Duodenal mucosa (tissue), 2 donors: ENCODE results near the gene DNAJC5G.

Source experiments
- H3K27ac ChIP-seq: one replicate; pipeline ENCODE4 v1.7.0; 2013; ENCODE audit warnings: low read depth, low read length
- H3K27me3 ChIP-seq, 2 donors: one replicate each; pipeline ENCODE4 v1.7.0; 2013; ENCODE audit warnings: low read length in 2 of 2, control low read depth in 1 of 2; ENCODE audit not compliant: insufficient read depth in 2 of 2, control insufficient read depth in 1 of 2
- H3K36me3 ChIP-seq, 2 donors: one replicate each; pipeline ENCODE4 v1.7.0; 2013; ENCODE audit warnings: low read length in 2 of 2, control low read depth in 1 of 2; ENCODE audit not compliant: insufficient read depth in 2 of 2, control insufficient read depth in 1 of 2
- H3K4me1 ChIP-seq, 2 donors: one replicate each; pipeline ENCODE4 v1.7.0; 2013; ENCODE audit warnings: low read length in 2 of 2, control low read depth in 1 of 2; ENCODE audit not compliant: insufficient read depth in 2 of 2, control insufficient read depth in 1 of 2
- H3K4me3 ChIP-seq, 2 donors: one replicate each; pipeline ENCODE4 v1.7.0; 2013; ENCODE audit warnings: low read length in 2 of 2, low read depth in 1 of 2
- H3K9ac ChIP-seq, 2 donors: one replicate each; pipeline ENCODE4 v1.7.0; 2013; ENCODE audit warnings: low read length in 2 of 2, low read depth in 1 of 2
- H3K9me3 ChIP-seq, 2 donors: one replicate each; pipeline ENCODE4 v1.7.0; 2013; ENCODE audit warnings: low read length in 2 of 2, control low read depth in 1 of 2; ENCODE audit not compliant: control insufficient read depth in 1 of 2

DNAJC5G gene

GRCh38 chr2:27280826-27281225 is 5.6 kb downstream of the DNAJC5G start:
- no peak overlapping the region for H3K4me3 ChIP-seq
- H3K9ac ChIP-seq, result no peak overlapping the region
- no peaks in the 10 kb centered on the region for H3K4me1 ChIP-seq
- H3K27ac ChIP-seq, result no peak overlapping the region
- peaks cover 26 to 29% of the 10 kb centered on the region in 2 donors for H3K27me3 ChIP-seq
- no peaks in the 10 kb centered on the region for H3K9me3 ChIP-seq
- no peaks in the 10 kb centered on the region for H3K36me3 ChIP-seq

- H3K4me3 ChIP-seq, result no peak overlapping the region
- no peaks in the 10 kb centered on the region for H3K4me1 ChIP-seq
- no peaks in the 10 kb centered on the region for H3K9me3 ChIP-seq
- H3K36me3 ChIP-seq, result no peaks in the 10 kb centered on the region
- H3K27ac ChIP-seq, result no peak overlapping the region
- peaks cover 26 to 29% of the 10 kb centered on the region in 2 donors for H3K27me3 ChIP-seq
- no peak overlapping the region for H3K9ac ChIP-seq
Observed at GRCh38 chr2:27281442-27281841, 6.2 kb downstream of the DNAJC5G start.

GRCh38 chr2:27281855-27282559 is 6.8 kb downstream of the DNAJC5G start, which contains the start of gene TRIM54:
Gene TRIM54 (plus strand): TSS chr2:27282429. CDS start chr2:27282732, 303 bp downstream.
- no peak within 1 kb of the TSS for H3K27ac ChIP-seq

GRCh38 chr2:27282892-27283291 is 7.7 kb downstream of the DNAJC5G start:
- Histone ChIP-seq H3K27me3 (peaks cover 25 to 26% of the 10 kb centered on the region in 2 donors), H3K36me3 (no peaks in the 10 kb centered on the region), H3K9me3 (no peaks in the 10 kb centered on the region), H3K27ac (no peak overlapping the region), H3K4me3 (no peak overlapping the region), H3K4me1 (no peaks in the 10 kb centered on the region), H3K9ac (no peak overlapping the region)

More at GRCh38 chr2:27281855-27282559, 6.8 kb downstream of the DNAJC5G start, which contains the start of gene TRIM54:
- Histone ChIP-seq H3K4me3 (no peak within 1 kb of the TSS), H3K27me3 (peaks cover 26 to 29% of the 10 kb centered on the region in 2 donors), H3K36me3 (no peaks in the 10 kb centered on the region), H3K9me3 (no peaks in the 10 kb centered on the region), H3K9ac (no peak within 1 kb of the TSS), H3K4me1 (no peaks in the 10 kb centered on the region)

- H3K9ac ChIP-seq, result no peak overlapping the region
- no peak overlapping the region for H3K27ac ChIP-seq
- H3K9me3 ChIP-seq, result no peaks in the 10 kb centered on the region
- H3K4me1 ChIP-seq, result no peaks in the 10 kb centered on the region
- H3K4me3 ChIP-seq, result no peak overlapping the region
- peaks cover 25 to 26% of the 10 kb centered on the region in 2 donors for H3K27me3 ChIP-seq
- no peaks in the 10 kb centered on the region for H3K36me3 ChIP-seq
Observed at GRCh38 chr2:27284996-27285395, 9.8 kb downstream of the DNAJC5G start.

- H3K36me3 ChIP-seq, result no peaks in the 10 kb centered on the region
- no peaks in the 10 kb centered on the region for H3K4me1 ChIP-seq
- no peak overlapping the region for H3K9ac ChIP-seq
- H3K27me3 ChIP-seq, result peaks cover 24 to 26% of the 10 kb centered on the region in 2 donors
- no peaks in the 10 kb centered on the region for H3K9me3 ChIP-seq
- H3K4me3 ChIP-seq, result no peak overlapping the region
- H3K27ac ChIP-seq, result no peak overlapping the region
Observed at GRCh38 chr2:27285481-27285880, 10.2 kb downstream of the DNAJC5G start.

GRCh38 chr2:27288610-27289009 is 13.4 kb downstream of the DNAJC5G start:
- H3K9me3 ChIP-seq, result no peaks in the 10 kb centered on the region
- no peak overlapping the region for H3K4me3 ChIP-seq
- H3K4me1 ChIP-seq, result no peaks in the 10 kb centered on the region
- H3K27me3 ChIP-seq, result peaks cover 8 to 16% of the 10 kb centered on the region in 2 donors
- H3K9ac ChIP-seq, result no peak overlapping the region
- no peaks in the 10 kb centered on the region for H3K36me3 ChIP-seq
- no peak overlapping the region for H3K27ac ChIP-seq

GRCh38 chr2:27290549-27290948 is 15.3 kb downstream of the DNAJC5G start:
- Histone ChIP-seq H3K27me3 (peaks cover 5 to 6% of the 10 kb centered on the region in 2 donors), H3K9ac (no peak overlapping the region), H3K4me3 (no peak overlapping the region), H3K36me3 (no peaks in the 10 kb centered on the region), H3K9me3 (no peaks in the 10 kb centered on the region), H3K4me1 (no peaks in the 10 kb centered on the region), H3K27ac (no peak overlapping the region)

- Histone ChIP-seq H3K9me3 (no peaks in the 10 kb centered on the region), H3K36me3 (no peaks in the 10 kb centered on the region), H3K4me1 (no peaks in the 10 kb centered on the region), H3K27me3 (peaks cover 5 to 8% of the 10 kb centered on the region in 2 donors), H3K4me3 (no peak overlapping the region), H3K27ac (no peak overlapping the region), H3K9ac (no peak overlapping the region)
Observed at GRCh38 chr2:27291865-27292264, 16.6 kb downstream of the DNAJC5G start.

GRCh38 chr2:27294928-27295327 is 19.7 kb downstream of the DNAJC5G start:
- peaks cover 8 to 11% of the 10 kb centered on the region in 2 donors for H3K27me3 ChIP-seq
- no peak overlapping the region for H3K9ac ChIP-seq
- H3K9me3 ChIP-seq, result no peaks in the 10 kb centered on the region
- no peaks in the 10 kb centered on the region for H3K36me3 ChIP-seq
- no peak overlapping the region for H3K27ac ChIP-seq
- no peaks in the 10 kb centered on the region for H3K4me1 ChIP-seq
- no peak overlapping the region for H3K4me3 ChIP-seq
